GM12801 (cell line): ENCODE results near the gene EDARADD.

Experiments
- CTCF ChIP-seq: IDR thresholded peaks from one replicate; pipeline ENCODE4 v1.5.1; 2011; ENCODE audit warnings: control low read depth; ENCODE audit not compliant: insufficient read length; ENCODE audit errors: extremely low read depth

Gene EDARADD

GRCh38 chr1:236515443-236515958 lies 121.4 kb downstream of the EDARADD start:
- no peak for TF ChIP-seq CTCF

- TF ChIP-seq CTCF = no peak
These were observed 123.0 kb downstream of the EDARADD start for GRCh38 chr1:236516929-236517704.

GRCh38 chr1:236518322-236518721 lies 124.2 kb downstream of the EDARADD start:
- no peak for TF ChIP-seq CTCF

DNA sequence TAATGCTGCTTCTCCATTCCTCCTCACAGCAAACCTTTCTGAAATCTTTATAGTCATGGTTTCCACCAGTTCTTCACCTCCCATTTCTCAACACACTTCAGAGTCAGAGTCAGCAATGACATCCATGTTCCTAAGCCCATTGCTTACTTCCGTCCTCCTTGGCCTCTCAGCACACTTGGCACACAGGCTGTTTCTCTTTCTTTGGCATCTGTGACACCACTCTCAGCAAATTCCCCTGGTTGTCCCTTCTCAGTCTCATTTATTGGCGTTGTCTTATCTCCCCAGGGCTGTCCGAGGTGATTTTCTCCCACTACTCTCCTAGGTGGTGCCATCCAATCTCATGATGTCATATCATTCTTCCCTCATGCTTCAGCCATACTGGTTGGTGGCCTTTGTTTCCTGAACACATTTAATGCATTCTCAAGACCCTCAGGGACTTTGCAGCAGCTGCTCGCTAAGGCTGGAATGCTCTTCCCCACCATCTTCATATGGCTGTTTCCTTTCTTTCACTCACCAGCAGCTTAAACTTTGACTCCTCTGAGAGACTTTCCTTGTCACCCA lies 126.4 kb downstream of the EDARADD start:
- no peak for TF ChIP-seq CTCF

GRCh38 chr1:236522937-236523703 lies 129.0 kb downstream of the EDARADD start:
- no peak for TF ChIP-seq CTCF

GRCh38 chr1:236523704-236524141 lies 129.6 kb downstream of the EDARADD start, which contains the start of gene LGALS8:
Gene LGALS8 (plus strand): TSS chr1:236523982. CDS start chr1:236526071, 2,089 bp downstream.
- TF ChIP-seq CTCF = no peak
